ENCODE data around the gene RDX.

The RDX gene

DNA sequence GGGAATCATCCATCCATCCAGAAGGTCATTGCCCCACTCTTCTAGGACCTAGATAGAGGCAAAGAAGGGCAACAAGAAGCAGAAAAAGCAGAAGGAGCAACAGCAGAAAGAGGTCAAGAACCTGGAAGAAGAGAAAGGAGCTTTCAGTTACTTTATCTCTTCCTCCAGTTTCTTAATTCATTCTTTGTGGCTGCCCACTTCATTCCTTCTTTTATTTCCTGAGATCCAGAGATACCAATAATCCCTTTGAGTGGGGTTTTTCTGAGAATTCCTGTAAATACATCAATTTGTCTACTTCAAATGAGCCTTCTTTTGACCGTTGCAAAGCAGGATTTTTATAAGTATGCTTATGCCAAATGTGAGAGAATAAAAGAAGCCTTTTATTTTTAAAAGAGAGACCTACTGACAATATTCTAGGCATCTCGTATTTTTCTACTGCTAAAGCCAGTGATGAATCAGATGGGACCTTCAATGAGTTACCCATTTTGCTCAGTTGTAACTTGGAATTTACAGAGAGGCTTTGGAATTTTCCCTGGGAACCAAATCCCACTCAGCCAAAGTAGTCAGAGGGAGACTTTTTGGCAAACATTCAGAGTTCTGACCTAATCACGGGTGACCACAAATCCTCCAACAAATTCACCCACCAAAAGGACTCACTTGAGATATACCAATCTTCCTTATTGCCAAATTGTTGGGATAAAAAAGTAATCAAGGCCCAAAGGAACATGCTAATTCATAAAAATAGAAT lies 148.3 kb downstream of the RDX start:
- no peak overlapping the region for H3K27ac ChIP-seq
- TF ChIP-seq, protein P1, sequence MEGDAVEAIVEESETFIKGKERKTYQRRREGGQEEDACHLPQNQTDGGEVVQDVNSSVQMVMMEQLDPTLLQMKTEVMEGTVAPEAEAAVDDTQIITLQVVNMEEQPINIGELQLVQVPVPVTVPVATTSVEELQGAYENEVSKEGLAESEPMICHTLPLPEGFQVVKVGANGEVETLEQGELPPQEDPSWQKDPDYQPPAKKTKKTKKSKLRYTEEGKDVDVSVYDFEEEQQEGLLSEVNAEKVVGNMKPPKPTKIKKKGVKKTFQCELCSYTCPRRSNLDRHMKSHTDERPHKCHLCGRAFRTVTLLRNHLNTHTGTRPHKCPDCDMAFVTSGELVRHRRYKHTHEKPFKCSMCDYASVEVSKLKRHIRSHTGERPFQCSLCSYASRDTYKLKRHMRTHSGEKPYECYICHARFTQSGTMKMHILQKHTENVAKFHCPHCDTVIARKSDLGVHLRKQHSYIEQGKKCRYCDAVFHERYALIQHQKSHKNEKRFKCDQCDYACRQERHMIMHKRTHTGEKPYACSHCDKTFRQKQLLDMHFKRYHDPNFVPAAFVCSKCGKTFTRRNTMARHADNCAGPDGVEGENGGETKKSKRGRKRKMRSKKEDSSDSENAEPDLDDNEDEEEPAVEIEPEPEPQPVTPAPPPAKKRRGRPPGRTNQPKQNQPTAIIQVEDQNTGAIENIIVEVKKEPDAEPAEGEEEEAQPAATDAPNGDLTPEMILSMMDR (conservative IDR thresholded peaks at IDR 0.05; ENCODE audit: low read depth) = no peak
- ChIA-PET POLR2A (ENCODE audit: low non-redundant PET) (no interaction called here), CTCF (no interaction called here)
- no peak for DNase-seq (ENCODE audit: low spot score)

DNA sequence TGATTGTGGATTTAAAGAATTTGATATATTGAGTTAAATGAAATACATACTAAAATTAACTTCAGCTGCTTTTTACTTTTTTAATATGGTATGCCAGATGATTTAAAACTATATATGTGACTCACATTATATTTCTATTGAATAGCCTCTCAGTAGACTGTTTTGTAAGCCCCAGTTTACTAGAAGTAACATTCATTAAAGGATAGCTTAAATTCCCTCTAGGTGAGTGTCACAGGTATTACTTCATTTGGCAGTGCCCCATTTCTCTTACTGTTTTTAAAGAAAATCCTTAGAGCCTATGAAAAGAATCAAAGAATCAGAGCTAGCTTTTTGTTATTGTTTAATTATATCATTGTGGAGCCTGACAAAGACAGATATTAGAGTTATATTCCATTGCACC lies 154.6 kb downstream of the RDX start:
- TF ChIP-seq, protein P1 (conservative IDR thresholded peaks at IDR 0.05; ENCODE audit: low read depth) = no peak
- ChIA-PET CTCF (no interaction called here), POLR2A (ENCODE audit: low non-redundant PET) (no interaction called here)
- no peak for DNase-seq (ENCODE audit: low spot score)
- H3K27ac ChIP-seq = no peak overlapping the region

DNA sequence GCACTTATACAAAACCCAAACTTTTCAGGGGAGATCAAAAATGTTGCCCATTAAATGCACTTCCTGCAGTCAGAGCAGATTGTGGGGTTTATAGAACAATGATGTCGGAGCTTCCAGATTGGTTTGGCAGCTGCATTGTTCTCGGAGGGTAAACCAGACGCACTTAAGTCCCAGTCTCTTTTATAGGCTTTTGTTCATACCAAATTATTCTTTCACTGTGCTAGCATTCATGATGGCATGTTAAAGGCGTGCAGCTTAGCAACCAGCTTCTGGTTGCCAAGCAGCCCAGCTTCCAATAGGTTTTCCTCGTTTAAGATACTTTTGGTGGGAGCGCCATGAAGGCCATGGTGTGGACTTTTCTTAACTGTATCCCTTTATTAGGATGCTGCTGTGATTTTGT lies 162.3 kb downstream of the RDX start:
- CTCF ChIA-PET = interaction anchor here (0.5 kb wide), 1 partner anchor 155 kb away, joined by 4 read pairs; no protein-coding TSS in a partner anchor
- POLR2A ChIA-PET (ENCODE audit: low non-redundant PET) = no interaction called here
- no peak for DNase-seq (ENCODE audit: low spot score)
- no peak overlapping the region for H3K27ac ChIP-seq
- TF ChIP-seq, protein P1 (conservative IDR thresholded peaks at IDR 0.05; ENCODE audit: low read depth) = no peak

DNA sequence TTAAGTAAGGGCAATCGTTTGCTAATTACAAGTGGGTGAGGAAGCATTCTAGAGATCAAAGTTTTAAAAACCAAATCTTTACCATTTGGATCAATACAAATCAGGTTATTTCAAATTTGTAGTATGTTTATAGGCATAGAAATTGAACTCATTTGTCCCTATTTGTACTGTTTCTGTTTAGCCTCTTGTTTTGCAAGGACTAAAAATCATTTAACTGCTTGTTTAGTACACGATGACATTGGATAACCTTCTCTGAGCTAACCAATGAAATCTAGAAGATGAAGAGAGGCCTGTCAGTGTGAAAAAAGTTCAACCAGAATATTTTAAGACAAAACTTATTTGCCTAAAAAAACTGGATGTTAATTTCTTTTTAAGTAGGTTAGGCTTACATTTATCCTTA lies 163.3 kb downstream of the RDX start:
- H3K27ac ChIP-seq = no peak overlapping the region
- TF ChIP-seq, protein P1 (conservative IDR thresholded peaks at IDR 0.05; ENCODE audit: low read depth) = no peak
- ChIA-PET CTCF (no interaction called here), POLR2A (ENCODE audit: low non-redundant PET) (no interaction called here)
- DNase-seq (ENCODE audit: low spot score) = no peak

- CTCF ChIA-PET = interaction anchor here (1.0 kb wide), 1 partner anchor 192 kb away, joined by 6 read pairs; no protein-coding TSS in a partner anchor
- TF ChIP-seq, protein P1 (conservative IDR thresholded peaks at IDR 0.05; ENCODE audit: low read depth) = no peak
- POLR2A ChIA-PET (ENCODE audit: low non-redundant PET) = no interaction called here
- DNase-seq (ENCODE audit: low spot score) = peak; percentile 31
- H3K27ac ChIP-seq = no peak overlapping the region
Measured at GRCh38 chr11:110131386-110132123, 164.9 kb downstream of the RDX start.

GRCh38 chr11:110130642-110131238 lies 165.7 kb downstream of the RDX start:
- ChIA-PET CTCF (interaction anchor here (1.0 kb wide), 1 partner anchor 191 kb away, joined by 6 read pairs; no protein-coding TSS in a partner anchor), POLR2A (ENCODE audit: low non-redundant PET) (no interaction called here)
- H3K27ac ChIP-seq = no peak overlapping the region
- peak; percentile 18 for DNase-seq (ENCODE audit: low spot score)
- TF ChIP-seq, protein P1 (conservative IDR thresholded peaks at IDR 0.05; ENCODE audit: low read depth) = no peak
